ENCODE measurements around the gene ZC3H6.

ZC3H6 gene

GRCh38 chr2:112342067-112342550 is 66.7 kb downstream of the ZC3H6 start:
- TF ChIP-seq PPARA (CRISPR knock-in tag; IDR thresholded peaks at IDR 0.05; ENCODE audit: borderline replicate concordance), result no peak
- no peak for TF ChIP-seq POU6F1 (CRISPR knock-in tag; IDR thresholded peaks at IDR 0.05; ENCODE audit: borderline replicate concordance, low read depth)
- TF ChIP-seq ZFP30 (CRISPR knock-in tag; IDR thresholded peaks at IDR 0.05), result no peak
- TF ChIP-seq OSR1 (CRISPR knock-in tag; IDR thresholded peaks at IDR 0.05), result no peak
- no peak for TF ChIP-seq ZC3H10 (CRISPR knock-in tag; IDR thresholded peaks at IDR 0.05)
- TF ChIP-seq ZFP3 (CRISPR knock-in tag; IDR thresholded peaks at IDR 0.05), result no peak
- TF ChIP-seq PATZ1 (CRISPR knock-in tag; IDR thresholded peaks at IDR 0.05; ENCODE audit: borderline replicate concordance), result no peak
- TF ChIP-seq BACH2 (CRISPR knock-in tag; IDR thresholded peaks at IDR 0.05; ENCODE audit: borderline replicate concordance), result no peak
- no peak for TF ChIP-seq TSHZ2 (CRISPR knock-in tag; IDR thresholded peaks at IDR 0.05)
- TF ChIP-seq CSDC2 (CRISPR knock-in tag; IDR thresholded peaks at IDR 0.05), result no peak
- no peak for TF ChIP-seq SNAI2 (CRISPR knock-in tag; IDR thresholded peaks at IDR 0.05)
- TF ChIP-seq ZNF8 (CRISPR knock-in tag; IDR thresholded peaks at IDR 0.05), result no peak
- TF ChIP-seq CREB5 (CRISPR knock-in tag; IDR thresholded peaks at IDR 0.05; ENCODE audit: low read depth), result no peak
- TF ChIP-seq ISL1 (CRISPR knock-in tag; IDR thresholded peaks at IDR 0.05), result no peak
- TF ChIP-seq ARNTL (CRISPR knock-in tag; IDR thresholded peaks at IDR 0.05; ENCODE audit: borderline replicate concordance, low read depth), result no peak
- TF ChIP-seq ZNF70 (CRISPR knock-in tag; IDR thresholded peaks at IDR 0.05), result no peak
- no peak for TF ChIP-seq TCF4 (CRISPR knock-in tag; IDR thresholded peaks at IDR 0.05; ENCODE audit: borderline replicate concordance)
- TF ChIP-seq ZNF565 (CRISPR knock-in tag; conservative IDR thresholded peaks at IDR 0.05; ENCODE audit: low read depth), result no peak
- no peak for TF ChIP-seq GLIS3 (CRISPR knock-in tag; IDR thresholded peaks at IDR 0.05)
- no peak for TF ChIP-seq ESRRG (CRISPR knock-in tag; IDR thresholded peaks at IDR 0.05)
- no peak for ATAC-seq

GRCh38 chr2:112343827-112344585 is 68.6 kb downstream of the ZC3H6 start:
- TF ChIP-seq CSRNP3 (CRISPR knock-in tag; IDR thresholded peaks at IDR 0.05), result no peak
- TF ChIP-seq TOX (CRISPR knock-in tag; IDR thresholded peaks at IDR 0.05; ENCODE audit: borderline replicate concordance), result no peak
- ATAC-seq, result no peak

All from SK-N-SH treated with all-trans-retinoic acid at 6 μM for 48 hours (cell line).